ENCODE measurements around the gene LONRF3. TPM values are rescaled to one million over a fixed set of nuclear protein-coding genes. Genes with fewer than 3 reads are reported as not detected.

Gene LONRF3
- total RNA-seq (2014; rRNA removed) = 0.06 and 0.19 TPM in 2 replicates
- 0.23 TPM for polyA plus RNA-seq (2012)

GRCh38 chrX:118974088-118974907 lies at the start of gene LONRF3:
Gene LONRF3, plus strand, starts transcription at chrX:118974618. Its CDS starts 163 bp downstream, at chrX:118974781.
- DNase-seq (ENCODE audit: low read depth) = peak; percentile 23

GRCh38 chrX:118928151-118928550 lies 46.3 kb upstream of the LONRF3 start:
- DNase-seq (ENCODE audit: low read depth) = no peak

- no peak for DNase-seq (ENCODE audit: low read depth)
Observed at GRCh38 chrX:118935352-118935751, 39.1 kb upstream of the LONRF3 start.

GRCh38 chrX:118941147-118941546 lies 33.3 kb upstream of the LONRF3 start:
- DNase-seq (ENCODE audit: low read depth) = no peak

- DNase-seq (ENCODE audit: low read depth) = no peak
Observed at GRCh38 chrX:118943102-118943501, 31.3 kb upstream of the LONRF3 start.

GRCh38 chrX:118945921-118946320 lies 28.5 kb upstream of the LONRF3 start:
- no peak for DNase-seq (ENCODE audit: low read depth)

GRCh38 chrX:118948270-118948669 lies 26.1 kb upstream of the LONRF3 start:
- no peak for DNase-seq (ENCODE audit: low read depth)

- no peak for DNase-seq (ENCODE audit: low read depth)
Observed at GRCh38 chrX:118961866-118962560, 12.4 kb upstream of the LONRF3 start.

- no peak for DNase-seq (ENCODE audit: low read depth)
Observed at GRCh38 chrX:118963159-118963558, 11.3 kb upstream of the LONRF3 start.

GRCh38 chrX:118964252-118964651 lies 10.2 kb upstream of the LONRF3 start:
- no peak for DNase-seq (ENCODE audit: low read depth)

GRCh38 chrX:118965395-118965794 lies 9.0 kb upstream of the LONRF3 start:
- no peak for DNase-seq (ENCODE audit: low read depth)

- no peak for DNase-seq (ENCODE audit: low read depth)
Observed at GRCh38 chrX:118968031-118968430, 6.4 kb upstream of the LONRF3 start.

GRCh38 chrX:118971552-118971951 lies 2.9 kb upstream of the LONRF3 start:
- DNase-seq (ENCODE audit: low read depth) = no peak

- no peak for DNase-seq (ENCODE audit: low read depth)
Observed at GRCh38 chrX:118973389-118974087, 880 bp upstream of the LONRF3 start.

- no peak for DNase-seq (ENCODE audit: low read depth)
Observed at GRCh38 chrX:118974908-118975671, 672 bp downstream of the LONRF3 start.

- peak; percentile 11 for DNase-seq (ENCODE audit: low read depth)
Observed at GRCh38 chrX:118975831-118976598, 1.6 kb downstream of the LONRF3 start.

- peak; percentile 5 for DNase-seq (ENCODE audit: low read depth)
Observed at GRCh38 chrX:118976599-118977340, 2.4 kb downstream of the LONRF3 start.

- DNase-seq (ENCODE audit: low read depth) = no peak
Observed at GRCh38 chrX:118977424-118977823, 3.0 kb downstream of the LONRF3 start.

GRCh38 chrX:118978451-118978850 lies 4.0 kb downstream of the LONRF3 start:
- no peak for DNase-seq (ENCODE audit: low read depth)

- no peak for DNase-seq (ENCODE audit: low read depth)
Observed at GRCh38 chrX:118980761-118981160, 6.3 kb downstream of the LONRF3 start.
